GM21717 (cell line): ENCODE measurements around the gene GPRIN2.

Experiments
- ATAC-seq: cut with Tn5 transposase; IDR thresholded peaks from one replicate; pipeline ENCODE4 v1.9.1; 2021; ENCODE audit warnings: mild to moderate bottlenecking, moderate library complexity; ENCODE audit not compliant: unreplicated experiment

GPRIN2 gene

DNA sequence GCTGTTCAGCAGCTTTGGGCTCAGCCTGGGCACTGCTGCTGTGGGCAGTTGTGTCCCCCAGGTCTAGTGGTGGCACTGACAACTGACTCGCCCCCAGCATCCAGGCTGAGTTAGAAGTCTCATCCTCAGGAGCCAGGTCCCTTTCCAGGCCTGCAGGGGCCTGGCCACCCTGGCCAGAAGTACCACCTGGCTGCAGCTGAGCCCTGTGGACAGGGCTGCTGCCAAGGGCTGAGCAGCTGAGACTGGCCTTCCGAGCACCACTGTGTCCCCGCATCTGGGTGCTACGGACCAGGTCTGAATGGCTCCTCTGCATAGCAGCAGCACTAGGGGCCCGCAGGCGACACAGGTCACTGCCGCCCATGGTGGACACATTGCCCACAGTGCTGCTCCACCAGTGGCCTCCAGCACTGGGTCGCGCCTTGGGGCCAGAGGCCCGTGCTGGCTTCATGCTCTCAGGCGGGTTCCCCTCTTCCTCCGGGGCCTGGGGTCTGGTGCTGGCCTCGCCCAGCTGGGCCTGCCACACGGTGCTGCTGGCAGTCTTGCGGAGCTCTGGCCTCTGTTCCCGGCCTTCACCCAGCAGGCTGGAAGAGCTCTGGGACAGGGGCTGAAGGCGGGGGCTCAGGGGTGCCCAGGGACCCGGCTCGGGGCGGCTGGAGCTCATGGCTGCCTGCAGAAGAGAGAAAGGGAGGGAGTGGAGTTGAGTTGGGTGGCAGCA, 6.2 kb downstream of the GPRIN2 start:
- no peak for ATAC-seq

GRCh38 chr10:46549171-46550075, 7.0 kb downstream of the GPRIN2 start:
- ATAC-seq: no peak

- ATAC-seq: no peak
These were observed 7.9 kb downstream of the GPRIN2 start for GRCh38 chr10:46548498-46549090.

DNA sequence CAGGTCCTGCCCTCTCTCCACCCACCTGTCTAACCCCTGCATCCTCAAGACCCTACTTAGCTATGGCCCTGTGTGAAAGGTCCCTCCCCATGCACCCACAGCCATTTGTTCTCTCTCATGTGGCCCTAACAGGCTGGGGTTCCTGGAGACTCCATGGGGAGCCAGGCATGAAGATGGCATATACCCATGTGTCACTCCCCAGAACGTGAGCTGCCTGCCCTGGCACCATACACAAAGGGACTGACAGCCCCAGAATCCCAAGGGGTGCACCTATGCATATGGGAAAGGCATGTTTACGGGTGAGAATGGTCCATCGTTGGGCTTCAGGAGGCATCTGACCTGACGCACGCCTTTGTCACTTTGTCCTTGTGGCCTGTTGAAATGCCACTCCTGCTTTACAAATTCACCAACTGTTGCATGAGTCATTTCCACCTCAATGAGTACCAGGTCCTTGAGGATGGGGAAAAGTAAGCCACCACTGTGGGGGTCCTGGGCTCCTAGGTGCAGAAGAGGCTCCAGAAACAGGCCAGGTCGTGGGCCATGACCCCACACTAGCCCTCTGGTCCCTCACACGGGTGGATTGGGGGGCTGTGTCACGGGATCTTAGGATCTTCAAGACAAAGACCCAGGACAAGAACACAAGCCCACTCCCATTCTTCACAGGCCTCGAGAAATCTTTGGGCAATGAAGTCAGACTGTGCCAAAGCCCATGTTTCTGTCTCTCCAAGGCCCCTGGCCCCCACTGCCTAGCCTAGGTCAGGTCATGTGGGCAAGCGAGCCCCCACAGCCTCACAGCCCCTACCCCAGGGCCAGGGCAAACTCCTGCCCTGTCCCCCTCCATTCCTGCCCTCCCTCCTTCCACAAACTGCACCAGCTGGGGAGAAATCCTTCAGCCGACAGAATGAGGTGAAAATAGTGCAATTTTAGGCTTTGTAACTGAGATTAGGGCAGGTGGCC, 8.6 kb downstream of the GPRIN2 start:
- no peak for ATAC-seq

DNA sequence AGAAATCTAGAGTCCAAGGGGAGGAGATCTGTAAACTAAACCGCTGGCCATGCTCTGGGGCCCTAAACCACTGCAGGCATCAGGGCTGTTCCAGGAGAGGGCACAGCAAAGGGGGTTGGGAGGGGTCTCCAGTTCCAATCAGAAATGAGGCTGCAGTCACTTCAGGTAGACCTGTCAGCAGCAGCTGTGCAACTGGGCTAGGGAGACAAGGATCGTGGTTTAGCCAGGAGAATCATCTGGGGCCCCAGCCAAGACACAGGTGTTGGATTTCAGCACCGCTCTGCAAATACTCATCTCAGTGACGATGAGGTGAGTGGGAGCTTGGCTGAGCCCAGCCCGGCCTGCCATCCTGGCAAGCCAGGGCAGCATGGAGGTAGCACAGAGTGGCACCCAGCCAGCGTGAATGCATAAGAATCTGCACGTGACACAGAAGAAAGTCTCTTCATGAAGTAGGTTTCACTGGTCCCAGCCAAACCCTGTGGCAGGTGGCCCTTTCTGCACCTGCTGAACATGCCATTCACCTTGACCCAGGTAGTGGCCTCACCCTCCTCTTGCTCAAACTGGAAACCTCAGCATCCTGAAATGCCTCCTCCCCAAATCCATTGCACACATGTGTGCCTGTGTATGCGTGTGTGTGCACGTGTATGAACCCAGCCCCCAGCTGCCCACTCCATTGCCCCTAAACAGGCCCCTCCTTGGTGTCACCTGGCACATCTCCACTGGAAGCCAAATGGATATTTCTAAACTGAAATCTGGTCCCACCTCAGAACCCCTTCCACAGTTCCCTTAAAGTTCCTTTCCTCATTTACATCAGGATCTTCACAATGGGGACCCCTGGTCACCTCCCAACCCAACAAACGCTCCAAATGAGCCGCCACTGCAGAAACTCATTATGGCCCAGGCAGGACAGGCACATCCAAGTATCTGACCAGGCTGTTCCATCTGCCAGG, 9.6 kb downstream of the GPRIN2 start:
- no peak for ATAC-seq

DNA sequence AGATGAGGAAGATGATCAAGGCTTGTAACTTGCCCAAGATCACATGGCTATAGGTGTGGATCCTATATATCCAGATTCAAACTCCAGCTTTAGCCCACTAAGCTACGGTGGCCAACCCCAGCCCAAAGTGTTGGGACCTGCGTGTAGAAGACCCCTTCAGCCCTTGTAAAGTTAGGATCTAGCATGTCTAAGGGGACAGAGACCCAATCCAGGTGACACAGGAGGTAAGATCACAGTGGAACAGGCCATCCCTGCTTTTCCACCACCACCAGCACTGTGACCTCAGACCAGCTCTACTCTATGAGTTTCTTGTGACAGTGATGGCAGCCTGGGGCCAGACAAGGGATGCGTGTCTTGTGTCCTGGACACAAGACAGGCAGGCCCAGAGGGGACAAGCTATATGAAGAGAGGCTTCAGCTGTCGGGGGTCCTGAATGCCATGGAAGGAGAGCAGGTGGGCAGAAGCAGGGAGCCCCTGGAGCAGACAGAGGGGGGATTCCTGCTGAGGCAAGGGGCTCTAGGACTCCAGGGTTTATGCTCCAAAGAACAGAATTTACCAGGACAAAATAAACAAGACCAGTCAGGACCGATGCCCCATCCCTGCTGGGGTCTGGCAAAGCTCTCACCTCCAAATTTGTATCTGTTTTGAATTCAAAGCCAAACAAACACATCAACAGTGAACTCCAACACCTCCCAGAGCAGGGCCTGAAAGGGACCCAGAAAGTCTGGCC, 10.4 kb downstream of the GPRIN2 start:
- ATAC-seq: no peak

GRCh38 chr10:46544989-46545791, 11.3 kb downstream of the GPRIN2 start:
- no peak for ATAC-seq

- no peak for ATAC-seq
These were observed 12.7 kb downstream of the GPRIN2 start for GRCh38 chr10:46543466-46544377.

DNA sequence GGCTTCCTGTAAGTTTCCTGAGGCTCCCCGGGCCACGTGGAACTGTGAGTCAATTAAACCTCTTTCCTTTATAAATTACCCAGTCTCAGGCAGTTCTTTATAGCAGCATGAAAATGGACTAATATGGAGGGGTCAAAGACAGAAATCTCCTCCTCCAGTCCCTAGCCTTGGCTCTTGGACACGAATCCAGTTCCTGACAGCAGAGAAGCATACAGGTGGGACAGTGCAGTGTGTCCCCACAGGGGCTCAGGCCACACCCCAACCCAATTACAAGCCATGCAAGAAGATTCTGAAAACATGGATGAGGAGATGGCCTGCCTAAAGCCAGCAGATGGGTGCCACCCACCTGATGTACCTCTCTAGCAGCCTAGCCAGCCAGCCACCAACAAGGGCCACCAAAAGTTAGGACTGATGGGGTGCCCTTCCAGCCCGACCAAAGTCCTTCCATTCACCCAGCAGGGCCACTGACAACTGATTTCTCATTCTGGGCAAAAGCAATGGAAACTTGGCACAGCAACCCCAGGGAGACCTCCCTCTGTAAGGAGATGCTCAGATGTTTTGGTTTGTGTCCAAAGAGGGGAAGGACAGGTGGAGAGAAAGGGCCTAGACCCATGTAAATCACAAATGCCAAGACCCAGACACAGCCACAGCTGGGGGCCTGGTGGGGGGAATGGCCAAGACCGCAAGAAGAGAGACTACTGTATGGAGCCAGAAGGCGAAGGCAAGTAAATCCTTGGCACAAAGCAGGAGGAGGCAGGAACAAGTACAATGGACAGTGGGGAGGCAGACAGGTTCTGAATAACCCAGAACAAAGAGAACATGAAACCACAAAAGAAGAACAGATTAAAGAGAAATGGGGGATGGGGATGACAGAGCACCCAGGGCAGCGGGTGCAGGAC, 13.6 kb downstream of the GPRIN2 start:
- ATAC-seq: no peak

- ATAC-seq: no peak
These were observed 14.5 kb downstream of the GPRIN2 start for GRCh38 chr10:46541735-46542566.

DNA sequence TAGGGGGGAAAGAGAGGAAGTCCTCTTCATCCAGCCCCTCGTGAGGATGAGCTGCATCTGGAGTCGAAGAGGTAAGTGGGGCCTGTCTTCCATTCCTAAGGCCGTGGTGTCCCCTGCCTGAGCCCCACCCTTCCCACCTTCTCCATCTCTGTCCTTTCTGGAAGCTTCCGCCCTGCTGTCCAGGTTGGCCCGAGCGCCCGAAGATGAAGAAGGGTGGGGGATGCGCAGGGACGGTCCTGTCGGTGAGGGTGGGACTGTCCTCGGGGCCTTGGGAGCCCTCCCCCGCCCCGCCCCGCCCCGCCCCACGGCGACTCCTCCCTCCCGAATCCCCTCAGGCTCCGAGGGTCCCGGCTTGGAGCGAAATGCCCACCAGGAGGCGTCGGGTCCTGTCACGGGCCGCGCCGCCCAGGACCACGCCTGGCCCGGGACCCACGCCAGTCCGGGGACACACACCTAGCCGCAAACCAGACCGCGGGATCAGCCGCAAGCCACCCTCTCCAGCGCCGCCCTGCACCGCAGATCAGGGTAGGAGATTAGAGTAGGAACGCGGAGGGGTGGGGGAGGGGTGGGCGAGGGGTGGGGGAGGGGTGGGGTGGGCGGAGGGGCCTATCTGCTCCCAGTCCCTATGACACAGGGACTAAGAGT, 15.3 kb downstream of the GPRIN2 start:
- no peak for ATAC-seq

DNA sequence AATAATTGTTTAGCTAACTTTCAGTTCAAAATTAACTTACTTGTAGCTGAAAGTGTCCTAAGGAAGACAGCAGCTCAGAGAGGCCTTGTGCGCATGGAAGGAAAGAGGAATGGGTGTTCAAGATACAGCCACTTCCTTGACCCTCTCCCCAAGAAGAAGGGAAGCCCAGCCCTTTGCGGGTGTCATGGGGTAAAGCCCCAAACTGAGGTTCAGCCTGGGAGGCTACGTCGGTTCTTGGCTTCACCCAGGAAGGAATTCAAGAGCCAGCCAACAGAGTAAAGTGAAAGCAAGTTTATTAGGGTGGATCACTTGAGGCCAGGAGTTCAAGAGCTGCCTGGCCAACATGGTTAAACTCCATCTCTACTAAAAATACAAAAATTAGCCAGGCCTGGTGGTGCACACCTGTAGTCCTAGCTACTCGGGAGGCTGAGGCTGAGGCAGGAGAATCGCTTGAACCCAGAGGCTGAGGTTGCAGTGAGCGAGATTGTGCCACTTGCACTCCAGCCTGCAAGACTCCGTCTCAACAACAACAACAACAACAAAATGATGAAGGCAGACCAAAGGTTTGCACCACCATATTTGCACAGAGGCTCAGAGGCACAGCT, 15.9 kb downstream of the GPRIN2 start:
- ATAC-seq: no peak

DNA sequence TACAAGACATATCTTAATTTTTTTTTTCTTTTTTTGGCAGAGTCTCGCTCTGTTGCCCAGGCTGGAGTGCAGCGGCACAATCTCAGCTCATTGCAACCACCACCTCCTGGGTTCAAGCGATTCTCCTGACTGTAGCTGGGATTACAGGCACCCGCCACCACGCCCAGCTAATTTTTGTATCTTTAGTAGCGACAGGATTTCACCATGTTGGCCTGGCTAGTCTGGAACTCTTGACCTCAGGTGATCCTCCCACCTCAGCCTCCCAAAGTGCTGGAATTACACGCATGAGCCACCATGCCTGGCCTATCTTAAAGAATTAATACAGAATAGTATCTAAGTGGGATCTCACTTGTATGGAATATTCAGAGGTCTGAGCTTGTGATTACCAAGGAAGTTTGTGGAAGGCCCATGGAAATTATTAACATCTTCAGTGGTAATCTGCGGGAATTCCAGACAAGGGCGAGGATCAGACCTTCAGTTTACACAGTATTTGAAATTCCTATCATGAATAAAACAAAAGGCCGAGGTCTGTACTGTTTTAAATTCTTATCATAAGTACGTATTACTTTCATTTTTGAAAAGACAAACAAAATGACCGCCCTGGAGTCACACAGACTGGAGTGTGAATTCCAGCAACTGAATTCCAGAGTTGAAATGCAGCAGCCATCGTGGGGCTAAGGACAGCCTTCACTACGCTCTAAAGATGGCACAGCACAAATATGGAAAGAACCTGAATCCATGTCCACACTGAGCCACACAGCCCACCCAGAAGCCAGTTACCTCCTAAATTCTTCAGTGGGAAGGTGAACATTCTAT, 16.7 kb downstream of the GPRIN2 start:
- ATAC-seq: no peak
